ENCODE data around the gene TMIGD2. TPM values are rescaled to one million over a fixed set of nuclear protein-coding genes. Genes with fewer than 3 reads are reported as not detected.

The TMIGD2 gene
- total and polyA plus RNA-seq, 2 experiments from 2014 or later: 0.84 to 2.5 TPM

- Histone ChIP-seq H3K36me3 (peaks cover 3% of the 10 kb centered on the region), H3K9me3 (ENCODE audit: low read depth) (no peaks in the 10 kb centered on the region), H3K4me3 (no peak overlapping the region), H3K27ac (no peak overlapping the region), H3K27me3 (no peaks in the 10 kb centered on the region), H3K4me1 (ENCODE audit: low read depth) (no peaks in the 10 kb centered on the region)
- TF ChIP-seq, protein P1, sequence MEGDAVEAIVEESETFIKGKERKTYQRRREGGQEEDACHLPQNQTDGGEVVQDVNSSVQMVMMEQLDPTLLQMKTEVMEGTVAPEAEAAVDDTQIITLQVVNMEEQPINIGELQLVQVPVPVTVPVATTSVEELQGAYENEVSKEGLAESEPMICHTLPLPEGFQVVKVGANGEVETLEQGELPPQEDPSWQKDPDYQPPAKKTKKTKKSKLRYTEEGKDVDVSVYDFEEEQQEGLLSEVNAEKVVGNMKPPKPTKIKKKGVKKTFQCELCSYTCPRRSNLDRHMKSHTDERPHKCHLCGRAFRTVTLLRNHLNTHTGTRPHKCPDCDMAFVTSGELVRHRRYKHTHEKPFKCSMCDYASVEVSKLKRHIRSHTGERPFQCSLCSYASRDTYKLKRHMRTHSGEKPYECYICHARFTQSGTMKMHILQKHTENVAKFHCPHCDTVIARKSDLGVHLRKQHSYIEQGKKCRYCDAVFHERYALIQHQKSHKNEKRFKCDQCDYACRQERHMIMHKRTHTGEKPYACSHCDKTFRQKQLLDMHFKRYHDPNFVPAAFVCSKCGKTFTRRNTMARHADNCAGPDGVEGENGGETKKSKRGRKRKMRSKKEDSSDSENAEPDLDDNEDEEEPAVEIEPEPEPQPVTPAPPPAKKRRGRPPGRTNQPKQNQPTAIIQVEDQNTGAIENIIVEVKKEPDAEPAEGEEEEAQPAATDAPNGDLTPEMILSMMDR (IDR thresholded peaks at IDR 0.05; ENCODE audit: low read depth, low read length): no peak
- DNase-seq (ENCODE audit: low read depth in 1 of 2, low spot score in 1 of 2): no peak
Measured at GRCh38 chr19:4264812-4265211, 37.4 kb downstream of the TMIGD2 start.

DNA sequence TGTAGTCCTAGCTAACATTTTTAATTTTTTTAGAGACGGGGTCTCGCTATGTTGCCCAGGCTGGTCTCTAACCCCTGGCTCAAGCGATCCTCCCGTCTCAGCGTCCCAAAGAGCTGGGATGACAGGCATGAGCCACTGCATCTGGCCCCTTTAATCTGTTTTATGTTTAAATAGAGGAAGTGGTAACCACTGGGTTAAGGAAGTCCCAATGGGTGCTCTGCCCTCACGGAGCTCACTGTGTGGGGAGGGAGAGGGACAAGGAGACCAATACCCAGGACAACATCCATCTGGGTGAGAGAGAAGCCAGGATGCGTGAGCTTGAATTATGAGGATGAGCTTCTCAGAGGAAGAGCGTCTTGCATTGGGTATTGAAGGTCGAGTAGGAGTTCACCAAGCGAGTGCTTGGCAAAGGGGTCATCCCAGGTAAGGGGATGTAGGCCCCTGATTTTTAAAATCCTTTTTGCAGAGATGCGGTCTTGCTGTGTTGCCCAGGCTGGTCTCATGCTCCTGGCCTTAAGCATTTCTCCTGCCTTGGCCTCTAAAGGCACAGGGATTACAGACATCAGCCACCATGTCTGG, 41.5 kb downstream of the TMIGD2 start:
- DNase-seq (ENCODE audit: low read depth in 1 of 2, low spot score in 1 of 2): no peak
- Histone ChIP-seq H3K4me1 (ENCODE audit: low read depth) (no peaks in the 10 kb centered on the region), H3K27ac (no peak overlapping the region), H3K36me3 (peaks cover 12% of the 10 kb centered on the region), H3K4me3 (no peak overlapping the region), H3K9me3 (ENCODE audit: low read depth) (no peaks in the 10 kb centered on the region), H3K27me3 (no peaks in the 10 kb centered on the region)
- TF ChIP-seq, protein P1 (IDR thresholded peaks at IDR 0.05; ENCODE audit: low read depth, low read length): no peak

DNA sequence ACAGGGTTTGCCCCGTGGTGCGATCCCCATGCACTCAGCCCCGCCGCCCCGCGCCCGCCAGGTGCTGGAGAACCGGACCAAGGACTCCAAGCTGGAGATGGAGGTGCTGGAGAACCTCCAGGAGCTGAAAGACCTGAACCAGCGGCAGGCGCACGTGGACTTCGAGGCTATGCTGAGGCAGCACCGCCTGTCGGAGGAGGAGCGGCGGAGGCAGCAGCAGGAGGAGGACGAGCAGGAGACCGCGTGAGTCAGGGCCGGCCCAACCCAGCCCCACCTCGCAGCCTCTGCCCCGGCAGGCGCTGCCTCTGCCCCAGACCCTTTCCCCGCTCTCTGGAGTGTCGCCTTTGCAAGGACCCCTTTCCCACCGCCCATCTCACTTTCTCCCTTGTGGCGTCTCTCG, 44.0 kb downstream of the TMIGD2 start:
- TF ChIP-seq, protein P1 (IDR thresholded peaks at IDR 0.05; ENCODE audit: low read depth, low read length): no peak
- Histone ChIP-seq H3K27me3 (no peaks in the 10 kb centered on the region), H3K36me3 (peaks cover 19% of the 10 kb centered on the region), H3K4me3 (no peak overlapping the region), H3K27ac (no peak overlapping the region), H3K9me3 (ENCODE audit: low read depth) (no peaks in the 10 kb centered on the region), H3K4me1 (ENCODE audit: low read depth) (no peaks in the 10 kb centered on the region)
- no peak for DNase-seq (ENCODE audit: low read depth in 1 of 2, low spot score in 1 of 2)

- no peak overlapping the region for H3K4me3 ChIP-seq
- TF ChIP-seq, protein P1 (IDR thresholded peaks at IDR 0.05; ENCODE audit: low read depth, low read length): no peak
- peaks cover 23% of the 10 kb centered on the region for H3K36me3 ChIP-seq
- no peaks in the 10 kb centered on the region for H3K4me1 ChIP-seq (ENCODE audit: low read depth)
- H3K9me3 ChIP-seq (ENCODE audit: low read depth): no peaks in the 10 kb centered on the region
- no peak for DNase-seq (ENCODE audit: low read depth in 1 of 2, low spot score in 1 of 2)
- H3K27me3 ChIP-seq: no peaks in the 10 kb centered on the region
- no peak overlapping the region for H3K27ac ChIP-seq
Measured at GRCh38 chr19:4257025-4257424, 45.2 kb downstream of the TMIGD2 start.

GRCh38 chr19:4256563-4256962, 45.6 kb downstream of the TMIGD2 start:
- DNase-seq (ENCODE audit: low read depth in 1 of 2, low spot score in 1 of 2): no peak
- no peak overlapping the region for H3K27ac ChIP-seq
- no peaks in the 10 kb centered on the region for H3K4me1 ChIP-seq (ENCODE audit: low read depth)
- TF ChIP-seq, protein P1 (IDR thresholded peaks at IDR 0.05; ENCODE audit: low read depth, low read length): peak; percentile 6
- H3K9me3 ChIP-seq (ENCODE audit: low read depth): no peaks in the 10 kb centered on the region
- no peaks in the 10 kb centered on the region for H3K27me3 ChIP-seq
- no peak overlapping the region for H3K4me3 ChIP-seq
- peaks cover 27% of the 10 kb centered on the region for H3K36me3 ChIP-seq

All from cardiac muscle cell (in vitro differentiated cells and primary cell).